ENCODE measurements around the gene BCKDK.

BCKDK gene

GRCh38 chr16:31108035-31108793, at the start of gene BCKDK:
Gene BCKDK, plus strand, starts transcription at chr16:31108386. Its CDS starts 838 bp downstream, at chr16:31109224.
- no peak for DNase-seq (ENCODE audit: low read depth)

- DNase-seq (ENCODE audit: low read depth), result no peak
Observed at GRCh38 chr16:31061126-31061812, 46.9 kb upstream of the BCKDK start.

GRCh38 chr16:31061813-31062440, 46.3 kb upstream of the BCKDK start:
- no peak for DNase-seq (ENCODE audit: low read depth)

- no peak for DNase-seq (ENCODE audit: low read depth)
Observed at GRCh38 chr16:31063495-31063842, 44.7 kb upstream of the BCKDK start.

- no peak for DNase-seq (ENCODE audit: low read depth)
Observed at GRCh38 chr16:31063843-31064611, 44.2 kb upstream of the BCKDK start.

GRCh38 chr16:31064882-31065461, 43.2 kb upstream of the BCKDK start:
- peak; percentile 92 for DNase-seq (ENCODE audit: low read depth)

GRCh38 chr16:31067342-31067741, 40.8 kb upstream of the BCKDK start:
- DNase-seq (ENCODE audit: low read depth), result no peak

- DNase-seq (ENCODE audit: low read depth), result peak; percentile 72
Observed at GRCh38 chr16:31071861-31072260, 36.3 kb upstream of the BCKDK start.

- DNase-seq (ENCODE audit: low read depth), result no peak
Observed at GRCh38 chr16:31072540-31073141, 35.5 kb upstream of the BCKDK start.

GRCh38 chr16:31073142-31073969, 34.8 kb upstream of the BCKDK start:
- no peak for DNase-seq (ENCODE audit: low read depth)

GRCh38 chr16:31073970-31074813, 34.0 kb upstream of the BCKDK start, which contains the start of the genes ZNF646 and ZNF668:
Gene ZNF646, plus strand, starts transcription at chr16:31074422. Its CDS starts 1,903 bp downstream, at chr16:31076325.
Gene ZNF668, minus strand, starts transcription at chr16:31074240. Its CDS starts 9,781 bp downstream, at chr16:31064459.
- peak; percentile 92 for DNase-seq (ENCODE audit: low read depth)

GRCh38 chr16:31074814-31075183, 33.4 kb upstream of the BCKDK start:
- DNase-seq (ENCODE audit: low read depth), result no peak

- DNase-seq (ENCODE audit: low read depth), result no peak
Observed at GRCh38 chr16:31076319-31076718, 31.9 kb upstream of the BCKDK start.

- no peak for DNase-seq (ENCODE audit: low read depth)
Observed at GRCh38 chr16:31077024-31077423, 31.2 kb upstream of the BCKDK start.

- DNase-seq (ENCODE audit: low read depth), result no peak
Observed at GRCh38 chr16:31077592-31078396, 30.4 kb upstream of the BCKDK start.

- DNase-seq (ENCODE audit: low read depth), result no peak
Observed at GRCh38 chr16:31078597-31079341, 29.4 kb upstream of the BCKDK start.

GRCh38 chr16:31079342-31079944, 28.7 kb upstream of the BCKDK start:
- DNase-seq (ENCODE audit: low read depth), result no peak
